ENCODE measurements around the gene MYH11.

MYH11 gene

GRCh38 chr16:15654591-15654990 lies 202.2 kb downstream of the MYH11 start:
- no peak for DNase-seq

- no peak for DNase-seq
Measured at GRCh38 chr16:15653227-15653626, 203.6 kb downstream of the MYH11 start.

All from NCI-H526 treated with DMSO at 0.1 percent for 48 hours (cell line).